Stimulated activated CD8-positive, alpha-beta memory T cell treated with anti-CD3 and anti-CD28 coated beads, Interleukin-4, amount 100 ng/mL, for 48 hours (primary cell): ENCODE results near the gene FRAT2.
"Not testable (repeated sequence)": the region's sequence is repeated elsewhere in the genome, so short reads cannot be mapped to it uniquely, and the experiment has no call there.

ENCODE experiments used
- DNase-seq: peaks from one replicate; pipeline ENCODE4 v3.0.0-alpha.2; 2020

Gene FRAT2

GRCh38 chr10:97290576-97291356 is 43.8 kb downstream of the FRAT2 start:
- not testable (repeated sequence) for DNase-seq

- not testable (repeated sequence) for DNase-seq
These were observed 44.5 kb downstream of the FRAT2 start for GRCh38 chr10:97290076-97290475.
